Transverse colon (tissue), 4 donors: ENCODE results near the gene CIAO3. TPM values are rescaled to one million over a fixed set of nuclear protein-coding genes. Genes with fewer than 3 reads are reported as not detected.

Experiments
- DNase-seq: peaks from one replicate; pipeline ENCODE4 v3.0.0-alpha.2; 2019
- H3K27ac ChIP-seq, 4 donors: fragments of 200-600 bp; sonication (generic); 2 replicates each; pipeline ENCODE4 v1.5.1; 2016 to 2018; ENCODE audit warnings: inconsistent platforms in 4 of 4
- H3K27me3 ChIP-seq: fragments of 200-600 bp; sonication (generic); 2 replicates; pipeline ENCODE4 v1.5.1; 2017; ENCODE audit warnings: inconsistent platforms
- H3K36me3 ChIP-seq, 4 donors: fragments of 200-600 bp; sonication (generic); 2 replicates each; pipeline ENCODE4 v1.5.1; 2017 to 2019; ENCODE audit warnings: inconsistent platforms in 4 of 4
- H3K4me1 ChIP-seq, 4 donors: fragments of 200-600 bp; sonication (generic); 2 replicates each; pipeline ENCODE4 v1.5.1; 2017 to 2020; ENCODE audit warnings: inconsistent platforms in 4 of 4
- H3K4me3 ChIP-seq, 4 donors: fragments of 200-600 bp; sonication (generic); 1 replicate in 1 of 4; 2 replicates in 3 of 4; pipeline versions ENCODE4 v1.5.1 to v1.6.1; 2017 to 2019; ENCODE audit warnings: inconsistent platforms in 4 of 4
- H3K9me3 ChIP-seq, 2 donors: fragments of 200-600 bp; sonication (generic); 2 replicates each; pipeline ENCODE4 v1.5.1; 2017 to 2019; ENCODE audit warnings: inconsistent platforms in 2 of 2
- CTCF ChIP-seq, 5 experiments: fragments of 200-600 bp in 3 of 5; fragments of 450-650 bp in 2 of 5; sonication (generic) in 3 of 5; IDR thresholded peaks; 1 replicate in 2 of 5; 2 replicates in 3 of 5; pipeline ENCODE4 v1.5.1; 2016 to 2017; ENCODE audit warnings: antibody characterized with exemption in 5 of 5, inconsistent platforms in 3 of 5, mild to moderate bottlenecking in 2 of 5, moderate library complexity in 1 of 5
- EP300 ChIP-seq: sonication (generic); formaldehyde crosslinking; IDR thresholded peaks from one replicate; pipeline ENCODE4 v1.6.1; 2017; ENCODE audit warnings: antibody characterized with exemption, low read depth
- POLR2A ChIP-seq: fragments of 450-650 bp; IDR thresholded peaks from one replicate; pipeline ENCODE4 v1.6.1; 2016; ENCODE audit warnings: antibody characterized with exemption, mild to moderate bottlenecking, moderate library complexity
- POLR2AphosphoS5 ChIP-seq, 3 donors: sonication (generic); formaldehyde crosslinking; IDR thresholded peaks; one replicate each; pipeline ENCODE4 v1.6.1; 2016; ENCODE audit warnings: antibody characterized with exemption in 3 of 3
- WGBS, 2 donors: methylation state at CpG; one replicate each; pipeline ENCODE4 v1.1.5; 2018; ENCODE audit warnings: low coverage in 1 of 2; 5-methylcytosine and 5-hydroxymethylcytosine counted together
- in situ Hi-C, 4 donors: fragments of 200-750 bp; cut with MboI; loops; one replicate each; pipeline versions ENCODE4 v1.15.0 to v1.15.1; 2017; ENCODE audit warnings: low sequenced_read_pairs in 3 of 4, low pct_ligation_motif_present in 1 of 4, low pct_unique_long_range_greater_than_20kb in 1 of 4
- intact Hi-C: fragments of 100-400 bp; cut with DNase I; formaldehyde crosslinking; loops from one replicate; pipeline ENCODE4 v1.15.1; 2023; ENCODE audit warnings: low total_unique reads
- total RNA-seq, 4 donors: library from RNA; depleted of rRNA; stranded (reverse); fragments of >200 nt; gene quantifications; one replicate each; pipeline ENCODE4 v1.1.0, GENCODE V29; 2016

Gene CIAO3
- total RNA-seq, 4 donors from 2014 or later, result 59.1 to 346 (median 102) TPM

GRCh38 chr16:704047-704446 is 36.8 kb downstream of the CIAO3 start:
- WGBS, 2 donors, result 73% methylated on average over 7 of the region's 7 CpGs; no CpG with 5 or more reads in 1 of the 2 donors
- peaks cover 99% of the 10 kb centered on the region for H3K27me3 ChIP-seq
- no peaks in the 10 kb centered on the region for H3K9me3 ChIP-seq
- peaks cover 0 to 12% (median 8%) of the 10 kb centered on the region in 4 donors for H3K4me1 ChIP-seq
- in situ Hi-C loops, result no loop called here
- H3K36me3 ChIP-seq, result no peaks in the 10 kb centered on the region
- TF ChIP-seq POLR2A (no peak), CTCF (IDR thresholded peaks at IDR 0.05) (no peak), POLR2AphosphoS5 (IDR thresholded peaks at IDR 0.05) (no peak), EP300 (no peak)
- H3K27ac ChIP-seq, result no peak overlapping the region
- intact Hi-C loops, result no loop called here
- H3K4me3 ChIP-seq, result no peak overlapping the region
- no peak for DNase-seq

GRCh38 chr16:703406-703805 is 37.4 kb downstream of the CIAO3 start:
- H3K27me3 ChIP-seq, result peaks cover 96% of the 10 kb centered on the region
- H3K36me3 ChIP-seq, result no peaks in the 10 kb centered on the region
- TF ChIP-seq POLR2A (no peak), EP300 (no peak), CTCF (IDR thresholded peaks at IDR 0.05) (no peak)
- H3K4me1 ChIP-seq, result peaks cover 0 to 12% (median 8%) of the 10 kb centered on the region in 4 donors
- no peak overlapping the region for H3K4me3 ChIP-seq
- H3K9me3 ChIP-seq, result no peaks in the 10 kb centered on the region
- no peak for DNase-seq
- H3K27ac ChIP-seq, result no peak overlapping the region
- intact Hi-C loops, result no loop called here
- 69% methylated on average over 12 of the region's 12 CpGs; no CpG with 5 or more reads in 1 of the 2 donors for WGBS, 2 donors
- in situ Hi-C loops, result no loop called here

GRCh38 chr16:702341-702740 is 38.5 kb downstream of the CIAO3 start:
- no peak for DNase-seq
- Histone ChIP-seq H3K27ac (no peak overlapping the region), H3K27me3 (peaks cover 89% of the 10 kb centered on the region), H3K36me3 (no peaks in the 10 kb centered on the region), H3K9me3 (no peaks in the 10 kb centered on the region), H3K4me3 (no peak overlapping the region), H3K4me1 (peaks cover 0 to 12% (median 8%) of the 10 kb centered on the region in 4 donors)
- in situ Hi-C loops (no loop called here), intact Hi-C loops (no loop called here)
- TF ChIP-seq EP300 (no peak), POLR2AphosphoS5 (IDR thresholded peaks at IDR 0.05) (no peak), CTCF (IDR thresholded peaks at IDR 0.05) (no peak), POLR2A (no peak)
- 79 to 85% methylated on average over 10 to 19 of the region's 19 CpGs for WGBS, 2 donors

DNA sequence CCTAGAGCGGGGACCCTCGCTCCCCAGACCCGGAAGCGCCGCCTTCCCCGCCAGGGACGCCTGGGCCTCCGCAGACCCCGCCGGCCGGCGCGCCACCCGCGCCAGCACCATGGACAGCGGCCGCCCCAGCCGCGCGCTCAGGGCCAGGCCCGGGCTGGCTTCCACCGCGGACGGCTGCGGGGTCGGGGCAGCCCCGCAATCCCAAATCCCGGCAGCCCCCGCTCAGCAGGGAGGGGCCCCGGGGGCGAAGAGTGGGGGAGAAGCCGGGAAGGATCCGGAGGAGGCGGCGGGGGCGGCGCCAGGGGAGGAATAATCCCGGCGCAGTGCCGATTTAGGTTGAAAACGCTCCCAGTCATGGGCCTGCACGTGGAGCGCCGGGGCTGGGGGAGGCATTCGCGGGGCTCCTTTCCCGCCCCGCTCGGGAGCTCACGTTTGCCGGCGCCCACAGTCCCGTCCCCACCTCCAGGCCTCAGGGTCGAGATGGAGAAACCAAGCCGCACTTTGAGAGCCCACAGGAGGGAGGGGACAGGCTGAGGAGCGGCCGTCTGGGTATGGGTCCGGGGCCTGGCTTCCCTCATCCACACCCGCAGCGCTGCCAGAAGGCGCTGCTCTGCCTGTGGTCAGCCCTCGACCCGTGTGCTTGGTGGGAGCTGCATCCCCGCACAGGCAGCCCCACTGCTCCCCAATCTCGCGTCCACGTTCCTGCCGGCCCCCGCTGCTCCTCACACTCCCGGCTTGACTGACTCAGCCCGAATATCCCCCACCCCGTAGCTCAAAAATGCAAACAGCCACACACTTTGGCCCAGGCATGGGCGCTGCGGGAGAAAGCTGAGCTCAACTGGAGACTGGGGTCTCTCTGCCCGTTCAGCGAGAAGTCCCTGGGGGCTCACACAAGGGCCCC is 39.9 kb downstream of the CIAO3 start:
- WGBS, 2 donors, result 8% methylated on average over 59 of the region's 76 CpGs; no CpG with 5 or more reads in 1 of the 2 donors
- no peak for TF ChIP-seq POLR2A
- no peak for TF ChIP-seq POLR2AphosphoS5 (IDR thresholded peaks at IDR 0.05)
- TF ChIP-seq CTCF (IDR thresholded peaks at IDR 0.05), result no peak
- no peak for TF ChIP-seq EP300
- H3K27ac ChIP-seq, result no peak overlapping the region
- peaks cover 3 to 14% (median 7%) of the 10 kb centered on the region in 4 donors for H3K4me1 ChIP-seq
- no peak for DNase-seq
- H3K9me3 ChIP-seq, result no peaks in the 10 kb centered on the region
- H3K36me3 ChIP-seq, result no peaks in the 10 kb centered on the region
- intact Hi-C loops, result no loop called here
- in situ Hi-C loops, result no loop called here
- H3K27me3 ChIP-seq, result peaks cover 82% of the 10 kb centered on the region
- H3K4me3 ChIP-seq, result no peak overlapping the region
